GM18870 (cell line): ENCODE measurements around the gene SGIP1.
"Not testable (repeated sequence)": the region's sequence is repeated elsewhere in the genome, so short reads cannot be mapped to it uniquely, and the experiment has no call there.

Experiments
- ATAC-seq: cut with Tn5 transposase; IDR thresholded peaks from one replicate; pipeline ENCODE4 v1.9.1; 2021; ENCODE audit warnings: moderate library complexity; ENCODE audit not compliant: unreplicated experiment

SGIP1 gene

GRCh38 chr1:66728021-66728420 is 194.1 kb downstream of the SGIP1 start:
- no peak for ATAC-seq

GRCh38 chr1:66728716-66729115 is 194.8 kb downstream of the SGIP1 start:
- not testable (repeated sequence) for ATAC-seq

GRCh38 chr1:66729119-66729518 is 195.2 kb downstream of the SGIP1 start:
- ATAC-seq = no peak

- no peak for ATAC-seq
These were observed 195.6 kb downstream of the SGIP1 start for GRCh38 chr1:66729523-66729922.

- no peak for ATAC-seq
These were observed 196.5 kb downstream of the SGIP1 start for GRCh38 chr1:66730462-66730861.

- peak; percentile 61 for ATAC-seq
These were observed 197.4 kb downstream of the SGIP1 start for GRCh38 chr1:66731170-66731865.

GRCh38 chr1:66732407-66733166 is 198.6 kb downstream of the SGIP1 start:
- peak; percentile 35 for ATAC-seq

- no peak for ATAC-seq
These were observed 199.5 kb downstream of the SGIP1 start for GRCh38 chr1:66733348-66734017.

- not testable (repeated sequence) for ATAC-seq
These were observed 200.6 kb downstream of the SGIP1 start for GRCh38 chr1:66734531-66734930.

GRCh38 chr1:66737836-66738235 is 203.9 kb downstream of the SGIP1 start:
- ATAC-seq = no peak

- ATAC-seq = no peak
These were observed 205.6 kb downstream of the SGIP1 start for GRCh38 chr1:66739401-66740157.

GRCh38 chr1:66745451-66745850 is 211.5 kb downstream of the SGIP1 start:
- ATAC-seq = no peak

- ATAC-seq = no peak
These were observed 213.5 kb downstream of the SGIP1 start for GRCh38 chr1:66747501-66747900.

- no peak for ATAC-seq
These were observed 216.6 kb downstream of the SGIP1 start for GRCh38 chr1:66750577-66750976.

GRCh38 chr1:66751160-66751559 is 217.2 kb downstream of the SGIP1 start:
- no peak for ATAC-seq

- ATAC-seq = no peak
These were observed 218.1 kb downstream of the SGIP1 start, which contains the start of gene DYNLT5 for GRCh38 chr1:66752000-66752592. DYNLT5 (plus strand) TSS chr1:66752459; CDS start chr1:66754659, 2,200 bp downstream.

GRCh38 chr1:66752671-66753371 is 218.9 kb downstream of the SGIP1 start:
- ATAC-seq = no peak

GRCh38 chr1:66757722-66758240 is 223.8 kb downstream of the SGIP1 start:
- ATAC-seq = no peak

GRCh38 chr1:66758241-66758755 is 224.3 kb downstream of the SGIP1 start:
- peak; percentile 100 for ATAC-seq
